ENCODE measurements around the gene IP6K2.

- no peak for TF ChIP-seq YY1 (IDR thresholded peaks at IDR 0.05; ENCODE audit: insufficient read depth, insufficient read length)
- TF ChIP-seq ZNF274 (IDR thresholded peaks at IDR 0.05; ENCODE audit: low read depth, low read length): no peak
- no peak for TF ChIP-seq SUZ12 (IDR thresholded peaks at IDR 0.05; ENCODE audit: extremely low read depth, insufficient read depth, insufficient read length)
Measured at GRCh38 chr3:48678566-48679380, 38.2 kb downstream of the IP6K2 start.
